Measurements from ENCODE around the gene DAAM2.

GRCh38 chr6:39947611-39948068 lies 155.5 kb downstream of the DAAM2 start:
- TF ChIP-seq, protein P1, sequence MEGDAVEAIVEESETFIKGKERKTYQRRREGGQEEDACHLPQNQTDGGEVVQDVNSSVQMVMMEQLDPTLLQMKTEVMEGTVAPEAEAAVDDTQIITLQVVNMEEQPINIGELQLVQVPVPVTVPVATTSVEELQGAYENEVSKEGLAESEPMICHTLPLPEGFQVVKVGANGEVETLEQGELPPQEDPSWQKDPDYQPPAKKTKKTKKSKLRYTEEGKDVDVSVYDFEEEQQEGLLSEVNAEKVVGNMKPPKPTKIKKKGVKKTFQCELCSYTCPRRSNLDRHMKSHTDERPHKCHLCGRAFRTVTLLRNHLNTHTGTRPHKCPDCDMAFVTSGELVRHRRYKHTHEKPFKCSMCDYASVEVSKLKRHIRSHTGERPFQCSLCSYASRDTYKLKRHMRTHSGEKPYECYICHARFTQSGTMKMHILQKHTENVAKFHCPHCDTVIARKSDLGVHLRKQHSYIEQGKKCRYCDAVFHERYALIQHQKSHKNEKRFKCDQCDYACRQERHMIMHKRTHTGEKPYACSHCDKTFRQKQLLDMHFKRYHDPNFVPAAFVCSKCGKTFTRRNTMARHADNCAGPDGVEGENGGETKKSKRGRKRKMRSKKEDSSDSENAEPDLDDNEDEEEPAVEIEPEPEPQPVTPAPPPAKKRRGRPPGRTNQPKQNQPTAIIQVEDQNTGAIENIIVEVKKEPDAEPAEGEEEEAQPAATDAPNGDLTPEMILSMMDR (conservative IDR thresholded peaks at IDR 0.05; ENCODE audit: low read length) = no peak
- TF ChIP-seq EZH2phosphoT487 (IDR thresholded peaks at IDR 0.05; ENCODE audit: borderline replicate concordance, low read depth, low read length) = no peak

All from OCI-LY7 (cell line).